ENCODE data around the gene ASB2.

ASB2 gene

GRCh38 chr14:93981316-93982229, 5.2 kb upstream of the ASB2 start:
- DNase-seq (ENCODE audit: low spot score): no peak

- DNase-seq (ENCODE audit: low spot score): no peak
Observed at GRCh38 chr14:93980456-93981201, 4.3 kb upstream of the ASB2 start.

- DNase-seq (ENCODE audit: low spot score): no peak
Observed at GRCh38 chr14:93978735-93979134, 2.4 kb upstream of the ASB2 start.

- DNase-seq (ENCODE audit: low spot score): peak; percentile 78
Observed at GRCh38 chr14:93977790-93978581, 1.6 kb upstream of the ASB2 start.

- DNase-seq (ENCODE audit: low spot score): no peak
Observed at GRCh38 chr14:93977171-93977570, 801 bp upstream of the ASB2 start.

GRCh38 chr14:93975791-93976476, 436 bp downstream of the ASB2 start:
- DNase-seq (ENCODE audit: low spot score): peak; percentile 25

- no peak for DNase-seq (ENCODE audit: low spot score)
Observed at GRCh38 chr14:93974833-93975232, 1.5 kb downstream of the ASB2 start.

GRCh38 chr14:93974299-93974698, 2.1 kb downstream of the ASB2 start:
- no peak for DNase-seq (ENCODE audit: low spot score)

- DNase-seq (ENCODE audit: low spot score): no peak
Observed at GRCh38 chr14:93973607-93974006, 2.8 kb downstream of the ASB2 start.

GRCh38 chr14:93972618-93973205, 3.7 kb downstream of the ASB2 start:
- DNase-seq (ENCODE audit: low spot score): no peak

- DNase-seq (ENCODE audit: low spot score): no peak
Observed at GRCh38 chr14:93971635-93972027, 4.7 kb downstream of the ASB2 start.

- DNase-seq (ENCODE audit: low spot score): peak; percentile 27
Observed at GRCh38 chr14:93970965-93971634, 5.3 kb downstream of the ASB2 start.

GRCh38 chr14:93970585-93970964, 5.8 kb downstream of the ASB2 start:
- DNase-seq (ENCODE audit: low spot score): peak; percentile 76

GRCh38 chr14:93969082-93969828, 7.1 kb downstream of the ASB2 start:
- no peak for DNase-seq (ENCODE audit: low spot score)

GRCh38 chr14:93967637-93968250, 8.6 kb downstream of the ASB2 start:
- DNase-seq (ENCODE audit: low spot score): no peak

GRCh38 chr14:93965946-93966474, 10.4 kb downstream of the ASB2 start:
- no peak for DNase-seq (ENCODE audit: low spot score)

- no peak for DNase-seq (ENCODE audit: low spot score)
Observed at GRCh38 chr14:93965287-93965821, 11.0 kb downstream of the ASB2 start.

- no peak for DNase-seq (ENCODE audit: low spot score)
Observed at GRCh38 chr14:93964820-93965286, 11.5 kb downstream of the ASB2 start.

GRCh38 chr14:93964281-93964680, 12.1 kb downstream of the ASB2 start:
- DNase-seq (ENCODE audit: low spot score): no peak
